Neural cell (in vitro differentiated cells): Measurements from ENCODE around the gene ZNF486. TPM values are rescaled to one million over a fixed set of nuclear protein-coding genes. Genes with fewer than 3 reads are reported as not detected.
"Not testable (repeated sequence)": the region's sequence is repeated elsewhere in the genome, so short reads cannot be mapped to it uniquely, and the experiment has no call there.

ENCODE experiments used
- H2AFZ ChIP-seq: fragments of 200-600, 300-800 bp; sonication (generic), shearing (Covaris generic); 2 replicates; pipeline ENCODE4 v1.6.0; 2014; ENCODE audit warnings: low read depth, mild to moderate bottlenecking, antibody characterized with exemption, low read length, moderate library complexity
- H3F3A ChIP-seq: fragments of 200-600 bp; shearing (Covaris generic); 2 replicates; pipeline ENCODE4 v1.6.1; 2016; ENCODE audit warnings: mild to moderate bottlenecking, moderate library complexity, mixed read lengths, antibody characterized with exemption, low read length; ENCODE audit not compliant: insufficient read depth, poor library complexity, severe bottlenecking
- H3K27ac ChIP-seq: fragments of 200-600, 300-800 bp; sonication (generic), shearing (Covaris generic); 2 replicates; pipeline ENCODE4 v1.5.1; 2014; ENCODE audit warnings: mild to moderate bottlenecking, low read length, moderate library complexity
- H3K27me3 ChIP-seq: fragments of 300-800, 200-600 bp; sonication (generic), shearing (Covaris generic); 2 replicates; pipeline ENCODE4 v1.6.0; 2014; ENCODE audit warnings: mild to moderate bottlenecking, low read depth, low read length, moderate library complexity; ENCODE audit not compliant: insufficient read depth
- H3K36me3 ChIP-seq: fragments of 300-800, 200-600 bp; sonication (generic), shearing (Covaris generic); 2 replicates; pipeline ENCODE4 v1.5.1; 2014; ENCODE audit warnings: mild to moderate bottlenecking, antibody characterized with exemption, low read length, moderate library complexity; ENCODE audit not compliant: insufficient read depth
- H3K4me2 ChIP-seq: fragments of 300-800, 200-600 bp; sonication (generic), shearing (Covaris generic); 2 replicates; pipeline ENCODE4 v1.6.0; 2014; ENCODE audit warnings: mild to moderate bottlenecking, low read length
- H3K4me3 ChIP-seq: fragments of 300-800, 200-600 bp; sonication (generic), shearing (Covaris generic); 2 replicates; pipeline ENCODE4 v1.5.1; 2014; ENCODE audit warnings: mild to moderate bottlenecking, low read length, moderate library complexity
- H3K79me2 ChIP-seq: fragments of 200-600 bp; shearing (Covaris generic); replicated peaks from 2 replicates; pipeline ENCODE4 v1.6.0; 2014; ENCODE audit warnings: mild to moderate bottlenecking, low read length, moderate library complexity; ENCODE audit not compliant: insufficient read depth
- H3K9ac ChIP-seq: fragments of 300-800, 200-600 bp; sonication (generic), shearing (Covaris generic); 2 replicates; pipeline ENCODE4 v1.6.1; 2016; ENCODE audit warnings: mild to moderate bottlenecking, low read length, mixed read lengths
- H3K9me2 ChIP-seq: fragments of 200-600 bp; shearing (Covaris generic); 2 replicates; pipeline ENCODE4 v1.6.1; 2016; ENCODE audit warnings: mild to moderate bottlenecking, low read length, mixed read lengths; ENCODE audit not compliant: insufficient read depth
- H3K9me3 ChIP-seq: fragments of 200-600, 300-800 bp; sonication (generic), shearing (Covaris generic); 2 replicates; pipeline ENCODE4 v1.6.1; 2016; ENCODE audit warnings: mild to moderate bottlenecking, mixed run types, low read length, moderate library complexity, mixed read lengths
- H4K20me1 ChIP-seq: fragments of 200-600 bp; shearing (Covaris generic); 2 replicates; pipeline ENCODE4 v1.6.1; 2016; ENCODE audit warnings: mild to moderate bottlenecking, mixed run types; ENCODE audit not compliant: insufficient read depth
- CTCF ChIP-seq: fragments of 450-650 bp; IDR thresholded peaks from 2 replicates; pipeline ENCODE4 v1.5.1; 2014; ENCODE audit warnings: antibody characterized with exemption, mild to moderate bottlenecking, moderate library complexity; ENCODE audit not compliant: poor library complexity, severe bottlenecking
- EP300 ChIP-seq: fragments of 450-650 bp; conservative IDR thresholded peaks from 2 replicates; pipeline ENCODE4 v1.6.1; 2014; ENCODE audit warnings: antibody characterized with exemption, mild to moderate bottlenecking, moderate library complexity; ENCODE audit not compliant: poor library complexity, severe bottlenecking
- EZH2 ChIP-seq: fragments of 200-600, 300-800 bp; shearing (Covaris generic), sonication (generic); IDR thresholded peaks from 2 replicates; pipeline ENCODE4 v1.6.1; 2014; ENCODE audit warnings: antibody characterized with exemption, low read length, borderline replicate concordance, mild to moderate bottlenecking; ENCODE audit not compliant: insufficient read depth, poor library complexity, severe bottlenecking
- MXI1 ChIP-seq: fragments of 450-650 bp; conservative IDR thresholded peaks from 2 replicates; pipeline ENCODE4 v1.6.1; 2014; ENCODE audit warnings: antibody characterized with exemption, mild to moderate bottlenecking; ENCODE audit not compliant: poor library complexity, severe bottlenecking
- POLR2AphosphoS5 ChIP-seq: IDR thresholded peaks from 2 replicates; pipeline ENCODE4 v1.6.1; 2012
- RAD21 ChIP-seq: fragments of 450-650 bp; conservative IDR thresholded peaks from 2 replicates; pipeline ENCODE4 v1.6.1; 2014; ENCODE audit warnings: antibody characterized with exemption, mild to moderate bottlenecking, moderate library complexity
- REST ChIP-seq: IDR thresholded peaks from 2 replicates; pipeline ENCODE4 v1.6.1; 2012; ENCODE audit warnings: borderline replicate concordance
- SMC3 ChIP-seq: fragments of 450-650 bp; conservative IDR thresholded peaks from 2 replicates; pipeline ENCODE4 v1.6.1; 2014; ENCODE audit warnings: antibody characterized with exemption, mild to moderate bottlenecking, moderate library complexity; ENCODE audit not compliant: poor library complexity
- TAF1 ChIP-seq: IDR thresholded peaks from 2 replicates; pipeline ENCODE4 v1.6.1; 2012; ENCODE audit warnings: low read depth
- polyA plus RNA-seq: library from polyadenylated mRNA; depleted of rRNA; stranded (reverse); fragments of >200 nt; gene quantifications from 2 replicates; pipeline ENCODE4 v1.2.3, GENCODE V29; 2014

ZNF486 gene
- polyA plus RNA-seq, 1 donor from 2014 or later, result 1.9 TPM

- TF ChIP-seq RAD21 (no peak), EP300 (no peak), SMC3 (no peak), EZH2 (no peak), CTCF (no peak), POLR2AphosphoS5 (no peak), TAF1 (no peak), REST (no peak), MXI1 (no peak)
- Histone ChIP-seq H3K79me2 (no peaks in the 10 kb centered on the region), H4K20me1 (no peaks in the 10 kb centered on the region), H3K27me3 (no peaks in the 10 kb centered on the region), H3K4me3 (no peak overlapping the region), H3K36me3 (no peaks in the 10 kb centered on the region), H3K9ac (no peak overlapping the region), H3F3A (no peaks in the 10 kb centered on the region), H3K4me2 (no peak overlapping the region), H3K27ac (no peak overlapping the region), H2AFZ (no peak overlapping the region), H3K9me3 (peaks cover 16% of the 10 kb centered on the region), H3K9me2 (no peaks in the 10 kb centered on the region)
These were observed 42.1 kb upstream of the ZNF486 start for GRCh38 chr19:20124879-20125278.

- H3K9ac ChIP-seq, H3K27me3 ChIP-seq, H3K36me3 ChIP-seq, H3K9me3 ChIP-seq, H3K79me2 ChIP-seq, H4K20me1 ChIP-seq, H3K4me2 ChIP-seq, H2AFZ ChIP-seq, H3K9me2 ChIP-seq, H3K27ac ChIP-seq, H3K4me3 ChIP-seq, H3F3A ChIP-seq: not testable (repeated sequence)
These were observed 34.1 kb upstream of the ZNF486 start for GRCh38 chr19:20132933-20133332.

GRCh38 chr19:20137714-20138113 lies 29.3 kb upstream of the ZNF486 start:
- not testable (repeated sequence) for H3K36me3 ChIP-seq, H3K4me2 ChIP-seq, H3K4me3 ChIP-seq, H3F3A ChIP-seq, H2AFZ ChIP-seq, H3K79me2 ChIP-seq, H3K27ac ChIP-seq, H3K9ac ChIP-seq, H3K9me3 ChIP-seq, H3K9me2 ChIP-seq, H4K20me1 ChIP-seq, H3K27me3 ChIP-seq
